AG09319 (cell line): Measurements from ENCODE around the gene MUS81.
"Not testable (repeated sequence)": the region's sequence is repeated elsewhere in the genome, so short reads cannot be mapped to it uniquely, and the experiment has no call there.

Source experiments
- DNase-seq: peaks from one replicate; pipeline ENCODE4 v3.0.0-alpha.2; 2010; ENCODE audit warnings: low read depth; ENCODE audit errors: extremely low read depth
- CTCF ChIP-seq: IDR thresholded peaks from 2 replicates; pipeline ENCODE4 v1.5.1; 2011; ENCODE audit warnings: low read depth, mild to moderate bottlenecking, inconsistent platforms, low read length, moderate library complexity

MUS81 gene

DNA sequence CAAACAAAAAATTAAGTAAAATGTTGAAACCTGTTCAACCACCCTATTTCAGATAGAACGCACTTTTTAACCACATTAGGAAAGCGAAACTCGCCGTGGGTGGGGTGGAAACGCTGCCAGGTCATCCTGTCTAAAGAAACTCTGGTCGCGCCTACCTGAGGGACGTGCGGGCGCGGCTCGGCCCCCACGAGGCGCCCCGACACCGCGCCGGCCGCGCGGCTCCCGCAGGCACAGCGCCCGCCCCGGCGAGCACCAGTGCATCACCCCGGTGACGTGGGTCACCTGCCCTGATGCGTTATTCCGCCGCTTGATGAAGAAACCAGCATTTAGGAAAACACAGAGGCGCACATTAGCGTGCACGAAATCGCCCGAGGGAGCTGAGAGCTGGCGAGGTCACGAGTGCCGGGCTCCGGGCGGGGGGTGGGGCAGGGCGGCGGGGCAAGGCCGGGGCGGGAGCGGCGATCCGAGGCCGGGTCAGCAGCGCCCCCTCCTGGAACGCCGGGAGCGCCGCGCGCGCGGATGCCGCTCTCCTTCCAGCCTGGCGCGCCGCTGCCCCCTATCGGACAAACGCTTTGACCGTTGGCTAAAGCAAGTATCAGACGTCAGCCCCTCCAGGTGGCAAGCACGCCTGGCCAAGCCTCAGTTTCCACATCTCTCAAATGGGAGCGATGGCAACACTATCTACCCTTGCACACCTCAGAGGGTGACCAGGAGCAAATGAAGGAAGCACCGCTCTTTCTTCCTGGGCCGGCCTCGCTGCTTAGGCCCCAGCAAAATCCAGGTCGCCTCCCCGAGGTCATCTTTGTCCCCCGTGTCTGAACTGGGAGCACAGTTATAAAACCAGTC is 42.2 kb upstream of the MUS81 start:
- DNase-seq = peak; percentile 60
- TF ChIP-seq CTCF = peak; percentile 85

GRCh38 chr11:65821107-65821506 is 39.1 kb upstream of the MUS81 start:
- no peak for TF ChIP-seq CTCF
- DNase-seq = no peak

DNA sequence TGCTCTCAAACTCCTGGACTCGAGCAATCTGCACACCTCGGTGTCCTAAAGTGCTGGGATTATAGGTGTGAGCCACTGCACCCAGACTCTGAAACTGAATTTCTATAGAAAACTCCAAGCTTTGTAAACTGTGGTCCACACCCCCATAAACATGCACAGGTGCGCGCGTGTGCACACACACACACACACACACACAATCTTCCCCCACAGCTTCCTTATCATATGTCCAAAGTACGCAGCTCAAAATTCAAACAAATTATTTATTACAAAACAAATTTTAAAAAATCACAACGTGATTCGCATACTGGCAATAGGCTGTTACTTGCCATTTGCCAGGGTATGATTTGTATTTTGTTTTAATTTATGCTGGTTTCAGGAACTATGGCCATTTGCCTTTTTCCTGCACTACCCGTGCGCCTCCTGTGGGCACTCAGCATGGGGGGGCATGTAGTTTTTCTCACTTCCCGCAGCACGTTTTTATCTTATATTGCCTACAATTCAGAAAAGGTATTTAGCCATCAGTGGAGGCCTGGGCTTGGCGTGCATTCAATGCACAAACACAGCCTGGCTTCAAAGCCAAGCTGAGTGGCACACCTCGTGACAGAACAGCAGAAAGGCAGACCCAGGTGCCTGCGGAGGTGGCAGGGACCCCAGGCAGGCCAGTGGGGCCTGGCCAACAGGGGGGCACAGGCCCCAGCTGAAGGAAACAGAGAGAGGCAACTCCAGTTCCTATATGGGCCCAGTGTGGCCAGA is 37.3 kb upstream of the MUS81 start:
- TF ChIP-seq CTCF = no peak
- no peak for DNase-seq

GRCh38 chr11:65826984-65827735 is 33.1 kb upstream of the MUS81 start:
- no peak for TF ChIP-seq CTCF
- DNase-seq = no peak

GRCh38 chr11:65829459-65829858 is 30.8 kb upstream of the MUS81 start:
- no peak for DNase-seq
- no peak for TF ChIP-seq CTCF

DNA sequence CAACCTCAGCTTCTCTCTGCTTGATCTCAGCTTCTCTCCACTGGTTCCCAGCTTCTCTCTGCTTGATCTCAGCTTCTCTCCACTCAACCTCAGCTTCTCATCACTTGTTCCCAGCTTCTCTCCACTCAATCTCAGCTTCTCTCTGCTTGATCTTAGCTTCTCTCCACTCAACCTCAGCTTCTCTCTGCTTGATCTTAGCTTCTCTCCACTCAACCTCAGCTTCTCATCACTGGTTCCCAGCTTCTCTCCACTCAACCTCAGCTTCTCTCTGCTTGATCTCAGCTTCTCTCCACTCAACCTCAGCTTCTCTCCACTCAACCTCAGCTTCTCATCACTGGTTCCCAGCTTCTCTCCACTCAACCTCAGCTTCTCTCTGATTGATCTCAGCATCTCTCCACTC is 28.0 kb upstream of the MUS81 start:
- not testable (repeated sequence) for DNase-seq

DNA sequence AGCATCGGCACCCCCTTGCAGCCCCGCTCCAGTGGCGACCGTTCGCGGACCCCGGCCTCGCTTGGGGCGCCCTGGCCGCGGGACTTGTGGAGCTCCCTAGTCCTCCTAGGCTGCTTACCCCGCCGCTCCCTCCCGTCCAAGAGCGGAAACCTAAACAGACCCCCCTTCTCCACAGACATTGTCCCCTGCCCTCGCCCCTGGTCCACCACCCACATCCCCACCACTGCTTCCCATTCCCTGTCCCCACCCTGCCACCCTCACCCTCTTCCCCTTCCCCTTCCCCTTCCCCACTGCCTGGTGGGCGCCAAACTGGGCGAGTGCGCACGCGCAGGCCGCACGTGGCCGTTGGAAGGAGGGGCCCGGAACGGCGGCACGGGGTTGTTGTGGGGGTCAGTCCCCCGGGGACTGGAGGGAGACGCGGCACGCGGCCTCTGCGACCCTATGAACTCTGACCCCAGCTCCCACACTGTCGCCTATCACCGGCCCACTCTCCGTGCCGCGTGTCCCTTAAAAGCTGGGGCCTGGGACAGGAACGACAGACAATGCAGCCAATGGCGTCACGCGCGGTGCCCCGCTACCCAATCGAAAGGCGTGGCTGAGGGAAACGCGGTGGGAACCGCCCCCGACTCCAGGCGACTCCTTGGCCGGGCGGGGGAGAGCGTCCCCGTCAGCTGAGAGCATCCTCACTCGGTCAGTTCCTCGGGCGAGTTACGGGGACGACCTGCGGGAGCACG is 26.8 kb upstream of the MUS81 start, which contains the start of gene SNX32:
Gene SNX32 (plus strand): TSS at position 667 of the 734 bp plus-strand sequence. CDS start 103 bp downstream, outside the sequence.
- TF ChIP-seq CTCF = no peak
- DNase-seq = peak; percentile 71
